GM12878 (cell line): ENCODE results near the gene LIN52. TPM values are rescaled to one million over a fixed set of nuclear protein-coding genes. Genes with fewer than 3 reads are reported as not detected.

Source experiments
- ATAC-seq: fragments of 200-7000 bp; cut with Tn5 transposase; 3 replicates; pipeline ENCODE4 v1.9.1; 2020; ENCODE audit warnings: mild to moderate bottlenecking, moderate library complexity
- BruUV-seq: library from RNA; stranded (reverse); fragments of 400-500 nt; replicated peaks from 2 replicates; lab custom pipeline; 2021; lab: Mats Ljungman, UMichigan
- CTCF ChIA-PET: fragments of 300-600 bp; sonication (Branson Sonifier 250); formaldehyde crosslinking; extraction: SDS; loops from one replicate; lab custom pipeline; 2021; ENCODE audit warnings: inconsistent platforms; lab: Yijun Ruan, JAX
- POLR2A ChIA-PET: fragments of 350-600 bp; formaldehyde crosslinking; extraction: SDS; loops from one replicate; lab custom pipeline; 2021; ENCODE audit warnings: inconsistent platforms; lab: Charles Lee
- RAD21 ChIA-PET: fragments of 300-600 bp; sonication (Branson Sonifier 250); formaldehyde crosslinking; loops from one replicate; lab custom pipeline; 2023; ENCODE audit warnings: antibody characterized with exemption; ENCODE audit not compliant: unreplicated experiment; lab: Charles Lee
- SMC1A ChIA-PET: fragments of 300-600 bp; sonication (Branson Sonifier 250); formaldehyde crosslinking; loops from one replicate; lab custom pipeline; 2023; ENCODE audit not compliant: unreplicated experiment, uncharacterized antibody; lab: Charles Lee
- DNase-seq: peaks from one replicate; pipeline ENCODE4 v3.0.0-alpha.2; 2011; ENCODE audit warnings: low read depth, low spot score
- FAIRE-seq: peaks from 3 replicates; lab custom pipeline; 2011; peaks lifted over from hg19 to GRCh38; lab: Jason Lieb, UNC
- H2AFZ ChIP-seq: 2 replicates; pipeline ENCODE4 v1.6.0; 2011; ENCODE audit warnings: low read depth, low read length, control low read depth; ENCODE audit not compliant: control insufficient read depth
- H3K27ac ChIP-seq: 2 replicates; pipeline ENCODE4 v1.5.1; 2011; ENCODE audit warnings: control low read depth; ENCODE audit not compliant: control insufficient read depth, insufficient read depth
- H3K27me3 ChIP-seq, 2 experiments: replicated peaks in 1 of 2; 2 replicates each; pipeline versions ENCODE4 v1.6.0 to v1.6.1; 2011; ENCODE audit warnings: low read length in 1 of 2; ENCODE audit not compliant: control insufficient read depth in 2 of 2, insufficient read depth in 2 of 2
- H3K36me3 ChIP-seq, 2 experiments: 2 replicates each; pipeline ENCODE4 v1.5.1; 2011; ENCODE audit warnings: low read length in 1 of 2; ENCODE audit not compliant: control insufficient read depth in 2 of 2, insufficient read depth in 2 of 2
- H3K4me1 ChIP-seq: 2 replicates; pipeline ENCODE4 v1.6.1; 2011; ENCODE audit warnings: mild to moderate bottlenecking, low read length, moderate library complexity, mixed read lengths; ENCODE audit not compliant: control insufficient read depth, insufficient read depth
- H3K4me2 ChIP-seq: 2 replicates; pipeline ENCODE4 v1.6.0; 2011; ENCODE audit warnings: control low read depth; ENCODE audit not compliant: control insufficient read depth, insufficient read depth
- H3K4me3 ChIP-seq: fragments of 200-600 bp; sonication (generic); 2 replicates; pipeline ENCODE4 v1.5.1; 2016
- H3K79me2 ChIP-seq: 2 replicates; pipeline ENCODE4 v1.6.0; 2011; ENCODE audit warnings: low read length; ENCODE audit not compliant: control insufficient read depth, insufficient read depth
- H3K9ac ChIP-seq: 2 replicates; pipeline ENCODE4 v1.8.0; 2011; ENCODE audit warnings: low read length, control low read depth, mixed read lengths; ENCODE audit not compliant: control insufficient read depth, insufficient read depth
- H3K9me3 ChIP-seq: replicated peaks from 3 replicates; pipeline ENCODE4 v1.5.1; 2011; ENCODE audit warnings: mild to moderate bottlenecking, low read length; ENCODE audit not compliant: control insufficient read depth, insufficient read depth
- H4K20me1 ChIP-seq: 2 replicates; pipeline ENCODE4 v1.6.0; 2011; ENCODE audit not compliant: control insufficient read depth, insufficient read depth
- CBX3 ChIP-seq: fragments of 200-600 bp; sonication (generic); IDR thresholded peaks from 2 replicates; pipeline ENCODE4 v1.6.1; 2016; ENCODE audit warnings: low read depth, borderline replicate concordance
- FOXM1 ChIP-seq: IDR thresholded peaks from 2 replicates; pipeline ENCODE4 v1.6.1; 2012; ENCODE audit warnings: low read depth, mild to moderate bottlenecking, inconsistent platforms, low read length, moderate library complexity
- PAX8 ChIP-seq: fragments of 450-650 bp; IDR thresholded peaks from 2 replicates; pipeline ENCODE4 v1.6.1; 2017; ENCODE audit warnings: mild to moderate bottlenecking, moderate library complexity
- SKIL ChIP-seq: fragments of 450-650 bp; IDR thresholded peaks from 2 replicates; pipeline ENCODE4 v1.6.1; 2017; ENCODE audit warnings: mild to moderate bottlenecking, low read depth, inconsistent platforms; ENCODE audit not compliant: poor library complexity, severe bottlenecking
- SMAD1 ChIP-seq: fragments of 450-650 bp; IDR thresholded peaks from 2 replicates; pipeline ENCODE4 v1.6.1; 2018; ENCODE audit warnings: mild to moderate bottlenecking, low read depth; ENCODE audit not compliant: partially characterized antibody
- TAF1 ChIP-seq: IDR thresholded peaks from 2 replicates; pipeline ENCODE4 v1.6.1; 2011; ENCODE audit warnings: mild to moderate bottlenecking, low read depth, low read length, borderline replicate concordance
- WGBS: methylation state at CpG from one replicate; pipeline ENCODE4 v1.1.6; 2016; ENCODE audit warnings: low lambda C conversion rate; ENCODE audit not compliant: insufficient replicate concordance, insufficient coverage; ENCODE audit errors: missing lambda C conversion rate; 5-methylcytosine and 5-hydroxymethylcytosine counted together
- in situ Hi-C: fragments of 300-500 bp; cut with MboI; formaldehyde crosslinking; loops from 9 replicates; pipeline ENCODE4 v1.14.3; 2018; ENCODE audit warnings: mixed read lengths
- intact Hi-C: fragments of 100-400 bp; cut with micrococcal nuclease; formaldehyde crosslinking; loops from one replicate; pipeline ENCODE4 v1.14.2; 2022; ENCODE audit not compliant: unreplicated experiment
- polyA plus RNA-seq, 11 experiments: library from polyadenylated mRNA; depleted of rRNA in 4 of 11; unstranded in 6 of 11; stranded (reverse) in 5 of 11; fragments of >200 nt; fragmentation: Nextera tagmentation in 4 of 11; fragmentation: Illumina TruSeq in 1 of 11; extraction: Ambion mirVana in 4 of 11; extraction: Trizol in 1 of 11; gene quantifications; 1 replicate in 1 of 11; 2 replicates in 10 of 11; pipeline versions ENCODE4 v1.2.1 to v1.2.3, GENCODE V29; 2011 to 2016; ENCODE audit warnings: inconsistent platforms in 2 of 11, missing spikeins in 2 of 11, low read depth in 1 of 11
- total RNA-seq, 4 experiments: library from RNA; depleted of rRNA in 3 of 4; stranded (reverse); fragments of >200 nt in 3 of 4; fragmentation: Illumina TruSeq in 1 of 4; extraction: Trizol in 1 of 4; gene quantifications; 2 replicates each; pipeline versions ENCODE4 v1.2.1 to v1.2.3, GENCODE V29; 2013 to 2021
- TF ChIP-seq, protein P1 (sequence below): fragments of 450-650 bp; formaldehyde crosslinking; IDR thresholded peaks from 2 replicates; pipeline ENCODE4 v1.4.0; 2022; ENCODE audit warnings: mild to moderate bottlenecking, moderate library complexity

Gene LIN52
- total and polyA plus RNA-seq, 10 of the 15 experiments (the other 5 are each of a cell fraction or from before 2014, with no cell fraction given), result 13.3 to 30.9 (median 19.9) TPM

- H3K4me3 ChIP-seq, result no peak overlapping the region
- SMC1A ChIA-PET, result no interaction called here
- POLR2A ChIA-PET, result no interaction called here
- no TSS peak for BruUV-seq
- WGBS, result 64% methylated on average over 6 of the region's 6 CpGs
- RAD21 ChIA-PET, result no interaction called here
- FAIRE-seq (no peak), DNase-seq (no peak)
- H2AFZ ChIP-seq, result no peak overlapping the region
- intact Hi-C loops, result no loop called here
- no peaks in the 10 kb centered on the region for H4K20me1 ChIP-seq
- in situ Hi-C loops, result no loop called here
- H3K27ac ChIP-seq, result no peak overlapping the region
- no peaks in the 10 kb centered on the region; a peak in 1 of 4 replicates for H3K27me3 ChIP-seq
- no peaks in the 10 kb centered on the region for H3K9me3 ChIP-seq
- TF ChIP-seq TAF1, result no peak
- TF ChIP-seq FOXM1, result no peak
- TF ChIP-seq, protein P1, sequence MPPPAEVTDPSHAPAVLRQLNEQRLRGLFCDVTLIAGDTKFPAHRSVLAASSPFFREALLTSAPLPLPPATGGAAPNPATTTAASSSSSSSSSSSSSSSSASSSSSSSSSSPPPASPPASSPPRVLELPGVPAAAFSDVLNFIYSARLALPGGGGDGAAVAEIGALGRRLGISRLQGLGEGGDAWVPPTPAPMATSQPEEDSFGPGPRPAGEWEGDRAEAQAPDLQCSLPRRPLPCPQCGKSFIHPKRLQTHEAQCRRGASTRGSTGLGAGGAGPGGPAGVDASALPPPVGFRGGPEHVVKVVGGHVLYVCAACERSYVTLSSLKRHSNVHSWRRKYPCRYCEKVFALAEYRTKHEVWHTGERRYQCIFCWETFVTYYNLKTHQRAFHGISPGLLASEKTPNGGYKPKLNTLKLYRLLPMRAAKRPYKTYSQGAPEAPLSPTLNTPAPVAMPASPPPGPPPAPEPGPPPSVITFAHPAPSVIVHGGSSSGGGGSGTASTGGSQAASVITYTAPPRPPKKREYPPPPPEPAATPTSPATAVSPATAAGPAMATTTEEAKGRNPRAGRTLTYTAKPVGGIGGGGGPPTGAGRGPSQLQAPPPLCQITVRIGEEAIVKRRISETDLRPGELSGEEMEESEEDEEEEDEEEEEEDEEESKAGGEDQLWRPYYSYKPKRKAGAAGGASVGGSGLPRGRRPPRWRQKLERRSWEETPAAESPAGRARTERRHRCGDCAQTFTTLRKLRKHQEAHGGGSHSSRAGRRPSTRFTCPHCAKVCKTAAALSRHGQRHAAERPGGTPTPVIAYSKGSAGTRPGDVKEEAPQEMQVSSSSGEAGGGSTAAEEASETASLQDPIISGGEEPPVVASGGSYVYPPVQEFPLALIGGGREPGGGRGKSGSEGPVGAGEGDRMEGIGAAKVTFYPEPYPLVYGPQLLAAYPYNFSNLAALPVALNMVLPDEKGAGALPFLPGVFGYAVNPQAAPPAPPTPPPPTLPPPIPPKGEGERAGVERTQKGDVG (CRISPR knock-in tag), result no peak
- no peak for TF ChIP-seq SMAD1
- TF ChIP-seq PAX8, result no peak
- TF ChIP-seq SKIL, result no peak
- TF ChIP-seq CBX3, result no peak
- TF ChIP-seq, all 136 proteins: peak for 0
- CTCF ChIA-PET, result interaction anchor here (0.7 kb wide), 1 partner anchor 45 kb away, joined by 3 read pairs; no protein-coding TSS in a partner anchor
- no peak overlapping the region for H3K9ac ChIP-seq
- no peaks in the 10 kb centered on the region for H3K4me1 ChIP-seq
- H3K79me2 ChIP-seq, result no peaks in the 10 kb centered on the region
- no peak for ATAC-seq
- no peaks in the 10 kb centered on the region for H3K36me3 ChIP-seq
- no peak overlapping the region for H3K4me2 ChIP-seq
These were observed 127.3 kb downstream of the LIN52 start for GRCh38 chr14:74211945-74212580.
